ENCODE data around the gene SAMD4A.

The SAMD4A gene

GRCh38 chr14:54632452-54632851 lies 65.5 kb downstream of the SAMD4A start:
- no peak for DNase-seq (ENCODE audit: low spot score)

GRCh38 chr14:54633076-54633475 lies 66.1 kb downstream of the SAMD4A start:
- no peak for DNase-seq (ENCODE audit: low spot score)

GRCh38 chr14:54637270-54638134 lies 70.6 kb downstream of the SAMD4A start:
- DNase-seq (ENCODE audit: low spot score), result no peak

GRCh38 chr14:54638135-54638446 lies 71.2 kb downstream of the SAMD4A start:
- no peak for DNase-seq (ENCODE audit: low spot score)

GRCh38 chr14:54639611-54640010 lies 72.7 kb downstream of the SAMD4A start:
- DNase-seq (ENCODE audit: low spot score), result no peak

- no peak for DNase-seq (ENCODE audit: low spot score)
Observed at GRCh38 chr14:54640506-54640905, 73.6 kb downstream of the SAMD4A start.

- DNase-seq (ENCODE audit: low spot score), result no peak
Observed at GRCh38 chr14:54642121-54642520, 75.2 kb downstream of the SAMD4A start.

- DNase-seq (ENCODE audit: low spot score), result no peak
Observed at GRCh38 chr14:54642801-54643695, 76.1 kb downstream of the SAMD4A start.

GRCh38 chr14:54643696-54644176 lies 76.8 kb downstream of the SAMD4A start:
- DNase-seq (ENCODE audit: low spot score), result no peak

GRCh38 chr14:54645639-54646038 lies 78.7 kb downstream of the SAMD4A start:
- no peak for DNase-seq (ENCODE audit: low spot score)

- DNase-seq (ENCODE audit: low spot score), result no peak
Observed at GRCh38 chr14:54646626-54647025, 79.7 kb downstream of the SAMD4A start.

GRCh38 chr14:54647378-54647777 lies 80.5 kb downstream of the SAMD4A start:
- DNase-seq (ENCODE audit: low spot score), result no peak

- no peak for DNase-seq (ENCODE audit: low spot score)
Observed at GRCh38 chr14:54649056-54649455, 82.1 kb downstream of the SAMD4A start.

- peak; percentile 54 for DNase-seq (ENCODE audit: low spot score)
Observed at GRCh38 chr14:54650331-54650958, 83.5 kb downstream of the SAMD4A start.

- no peak for DNase-seq (ENCODE audit: low spot score)
Observed at GRCh38 chr14:54650959-54651351, 84.0 kb downstream of the SAMD4A start.

GRCh38 chr14:54651649-54652048 lies 84.7 kb downstream of the SAMD4A start:
- DNase-seq (ENCODE audit: low spot score), result no peak

- DNase-seq (ENCODE audit: low spot score), result peak; percentile 81
Observed at GRCh38 chr14:54652188-54652587, 85.3 kb downstream of the SAMD4A start.

- DNase-seq (ENCODE audit: low spot score), result no peak
Observed at GRCh38 chr14:54652605-54653052, 85.7 kb downstream of the SAMD4A start.

GRCh38 chr14:54653712-54654469 lies 87.0 kb downstream of the SAMD4A start:
- DNase-seq (ENCODE audit: low spot score), result peak; percentile 75

- DNase-seq (ENCODE audit: low spot score), result no peak
Observed at GRCh38 chr14:54654605-54655004, 87.7 kb downstream of the SAMD4A start.

GRCh38 chr14:54658836-54659235 lies 91.9 kb downstream of the SAMD4A start:
- no peak for DNase-seq (ENCODE audit: low spot score)

GRCh38 chr14:54659365-54659764 lies 92.4 kb downstream of the SAMD4A start:
- DNase-seq (ENCODE audit: low spot score), result no peak

Measured in hepatic stellate cell (primary cell).